Trophoblast cell (in vitro differentiated cells and primary cell): Measurements from ENCODE around the gene CTIF.

ENCODE experiments used
- DNase-seq, 2 donors: peaks; one replicate each; pipeline ENCODE4 v3.0.0-alpha.2; 2016
- H2AFZ ChIP-seq: 2 replicates; pipeline ENCODE4 v1.6.1; 2013; ENCODE audit warnings: low read length, moderate library complexity, mild to moderate bottlenecking; ENCODE audit not compliant: insufficient read depth, poor library complexity
- H2AK5ac ChIP-seq: 2 replicates; pipeline ENCODE4 v1.6.1; 2013; ENCODE audit warnings: mild to moderate bottlenecking, low read length
- H2BK120ac ChIP-seq: 2 replicates; pipeline ENCODE4 v1.6.1; 2013; ENCODE audit warnings: low read length, mild to moderate bottlenecking, moderate library complexity; ENCODE audit not compliant: insufficient read depth, poor library complexity
- H2BK12ac ChIP-seq: 2 replicates; pipeline ENCODE4 v1.6.1; 2013; ENCODE audit warnings: mild to moderate bottlenecking, low read length, moderate library complexity
- H2BK5ac ChIP-seq: 2 replicates; pipeline ENCODE4 v1.6.1; 2013; ENCODE audit warnings: low read length, low read depth, moderate library complexity, mild to moderate bottlenecking; ENCODE audit not compliant: poor library complexity
- H3K14ac ChIP-seq: 2 replicates; pipeline ENCODE4 v1.6.1; 2013; ENCODE audit warnings: mild to moderate bottlenecking, low read length
- H3K18ac ChIP-seq: 2 replicates; pipeline ENCODE4 v1.6.1; 2013; ENCODE audit warnings: mild to moderate bottlenecking, low read length
- H3K23ac ChIP-seq: 2 replicates; pipeline ENCODE4 v1.6.1; 2013; ENCODE audit warnings: low read length
- H3K27ac ChIP-seq: 2 replicates; pipeline ENCODE4 v1.5.1; 2013; ENCODE audit warnings: low read depth, mild to moderate bottlenecking, inconsistent platforms, low read length, moderate library complexity
- H3K27me3 ChIP-seq: 2 replicates; pipeline ENCODE4 v1.6.1; 2013; ENCODE audit warnings: inconsistent platforms, mild to moderate bottlenecking, low read length, moderate library complexity; ENCODE audit not compliant: insufficient read depth
- H3K36me3 ChIP-seq, 2 experiments: 1 replicate in 1 of 2; 2 replicates in 1 of 2; pipeline ENCODE4 v1.6.1; 2013; ENCODE audit warnings: low read length in 2 of 2, mild to moderate bottlenecking in 2 of 2, moderate library complexity in 1 of 2; ENCODE audit not compliant: insufficient read depth in 2 of 2, control insufficient read depth in 1 of 2
- H3K4ac ChIP-seq: 2 replicates; pipeline ENCODE4 v1.6.1; 2013; ENCODE audit warnings: low read depth, mild to moderate bottlenecking, low read length, moderate library complexity
- H3K4me1 ChIP-seq, 2 experiments: 1 replicate in 1 of 2; 2 replicates in 1 of 2; pipeline ENCODE4 v1.6.1; 2013; ENCODE audit warnings: low read length in 2 of 2, mild to moderate bottlenecking in 2 of 2, moderate library complexity in 1 of 2; ENCODE audit not compliant: insufficient read depth in 2 of 2, control insufficient read depth in 1 of 2
- H3K4me2 ChIP-seq: 2 replicates; pipeline ENCODE4 v1.6.1; 2013; ENCODE audit warnings: inconsistent platforms, mild to moderate bottlenecking, low read length, moderate library complexity
- H3K4me3 ChIP-seq: 2 replicates; pipeline ENCODE4 v1.5.1; 2013; ENCODE audit warnings: mild to moderate bottlenecking, low read depth, low read length, inconsistent platforms
- H3K79me1 ChIP-seq: one replicate; pipeline ENCODE4 v1.6.1; 2013; ENCODE audit warnings: low read length
- H3K79me2 ChIP-seq: 2 replicates; pipeline ENCODE4 v1.6.1; 2013; ENCODE audit warnings: low read length, mild to moderate bottlenecking; ENCODE audit not compliant: control insufficient read depth, insufficient read depth, poor library complexity
- H3K9ac ChIP-seq: 2 replicates; pipeline ENCODE4 v1.6.1; 2013; ENCODE audit warnings: mild to moderate bottlenecking, low read length
- H3K9me3 ChIP-seq: 2 replicates; pipeline ENCODE4 v1.6.1; 2013; ENCODE audit warnings: low read depth, mild to moderate bottlenecking, control low read depth, inconsistent platforms, low read length; ENCODE audit not compliant: insufficient read depth
- H4K12ac ChIP-seq: 2 replicates; pipeline ENCODE4 v1.6.1; 2013; ENCODE audit warnings: low read depth, mild to moderate bottlenecking, low read length, moderate library complexity
- H4K8ac ChIP-seq: 2 replicates; pipeline ENCODE4 v1.6.1; 2013; ENCODE audit warnings: low read depth, mild to moderate bottlenecking, low read length, moderate library complexity
- H4K91ac ChIP-seq: one replicate; pipeline ENCODE4 v1.6.1; 2013; ENCODE audit warnings: low read depth, mild to moderate bottlenecking, low read length, moderate library complexity
- WGBS: extraction: QIAGEN DNeasy Blood & Tissue Kit; methylation state at CpG from one replicate; pipeline ENCODE4 v1.1.7; 2013; ENCODE audit warnings: missing lambda C conversion rate; ENCODE audit not compliant: insufficient read length, insufficient coverage; ENCODE audit errors: extremely low coverage; 5-methylcytosine and 5-hydroxymethylcytosine counted together

Gene CTIF

DNA sequence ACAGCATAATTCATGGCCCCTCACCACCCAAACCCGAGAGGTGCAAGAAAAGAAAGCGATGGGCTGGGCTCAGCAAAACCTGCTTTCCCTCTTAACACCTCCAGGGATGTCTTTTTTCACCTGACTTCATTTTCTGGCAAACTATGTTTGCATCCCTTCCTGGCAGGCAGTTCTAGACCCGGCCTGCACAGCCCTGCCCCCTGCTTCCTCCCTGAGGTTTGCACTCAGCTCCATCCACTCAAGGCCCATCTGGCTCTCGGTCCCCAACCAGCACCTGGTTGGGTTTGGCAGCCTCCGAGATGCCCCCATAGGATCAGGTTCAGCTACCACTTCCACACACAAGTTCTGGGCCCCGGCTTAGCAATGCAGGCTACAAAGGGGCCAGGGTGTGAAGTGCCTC is 226.2 kb downstream of the CTIF start:
- Histone ChIP-seq H3K36me3 (peaks cover 14 to 22% of the 10 kb centered on the region in 2 experiments), H4K12ac (no peak overlapping the region), H3K4me3 (no peak overlapping the region), H2BK5ac (no peak overlapping the region), H4K8ac (no peak overlapping the region), H3K9ac (no peak overlapping the region), H2AFZ (no peak overlapping the region), H3K79me2 (no peaks in the 10 kb centered on the region), H4K91ac (no peak overlapping the region), H3K79me1 (peaks cover 4% of the 10 kb centered on the region), H3K4ac (no peak overlapping the region), H3K27me3 (no peaks in the 10 kb centered on the region), H3K14ac (no peak overlapping the region), H3K4me2 (no peak overlapping the region), H3K23ac (no peak overlapping the region), H3K4me1 (peaks cover 8 to 12% of the 10 kb centered on the region in 2 experiments), H2BK12ac (no peak overlapping the region), H2AK5ac (no peak overlapping the region), H3K27ac (no peak overlapping the region), H3K18ac (no peak overlapping the region), H2BK120ac (no peak overlapping the region), H3K9me3 (peaks cover 3% of the 10 kb centered on the region)
- no CpG with 5 or more reads among the region's 6 CpGs for WGBS
- no peak for DNase-seq

DNA sequence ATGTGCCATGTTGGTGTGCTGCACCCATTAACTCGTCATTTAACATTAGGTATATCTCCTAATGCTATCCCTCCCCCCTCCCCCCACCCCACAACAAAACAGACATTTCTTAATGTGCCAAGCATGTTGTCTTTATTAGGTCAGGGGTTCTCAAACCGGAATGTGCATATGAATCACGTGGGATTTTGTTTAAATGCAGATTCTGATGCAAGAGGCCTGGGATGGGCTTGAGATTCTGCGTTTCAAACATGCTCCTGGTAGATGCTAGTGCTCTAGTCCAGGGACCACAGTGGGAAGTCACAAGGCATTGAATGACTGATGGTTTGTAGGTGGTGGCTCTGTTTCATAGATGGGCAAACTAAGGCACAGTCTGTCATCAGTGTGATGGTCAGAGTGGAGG is 227.2 kb downstream of the CTIF start:
- Histone ChIP-seq H3K36me3 (peaks cover 14 to 26% of the 10 kb centered on the region in 2 experiments), H2BK5ac (no peak overlapping the region), H2AFZ (no peak overlapping the region), H2AK5ac (no peak overlapping the region), H4K91ac (no peak overlapping the region), H3K4me2 (no peak overlapping the region), H3K27me3 (no peaks in the 10 kb centered on the region), H3K9ac (no peak overlapping the region), H3K79me2 (no peaks in the 10 kb centered on the region), H3K4ac (no peak overlapping the region), H3K9me3 (peaks cover 3% of the 10 kb centered on the region), H3K4me1 (peaks cover 8 to 12% of the 10 kb centered on the region in 2 experiments), H3K27ac (no peak overlapping the region), H3K23ac (no peak overlapping the region), H3K4me3 (no peak overlapping the region), H3K18ac (no peak overlapping the region), H2BK12ac (no peak overlapping the region), H4K12ac (no peak overlapping the region), H3K14ac (no peak overlapping the region), H3K79me1 (peaks cover 4% of the 10 kb centered on the region), H2BK120ac (no peak overlapping the region), H4K8ac (no peak overlapping the region)
- no CpG with 5 or more reads among the region's 4 CpGs for WGBS
- no peak for DNase-seq

DNA sequence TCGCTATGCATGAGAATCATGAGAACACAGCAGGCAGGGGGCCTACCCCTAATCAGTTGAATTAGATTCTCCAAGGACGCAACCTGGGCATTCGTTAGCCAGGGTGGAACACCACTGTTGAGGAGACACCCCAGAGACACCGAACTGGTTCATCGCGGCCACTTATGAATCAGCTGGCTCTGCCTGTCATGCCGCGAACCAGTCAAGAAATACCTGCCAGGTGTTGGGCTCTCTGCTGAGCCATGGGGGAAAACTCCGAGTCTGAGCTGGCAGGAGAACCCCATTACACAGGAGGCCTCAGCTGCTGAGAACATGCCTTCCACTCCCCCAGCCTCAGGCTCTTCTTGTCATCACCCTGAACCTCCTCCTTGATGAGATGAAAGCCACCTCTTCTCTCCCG is 227.7 kb downstream of the CTIF start:
- H3K14ac ChIP-seq: no peak overlapping the region
- H3K4ac ChIP-seq: no peak overlapping the region
- H3K4me3 ChIP-seq: no peak overlapping the region
- peaks cover 9 to 22% of the 10 kb centered on the region in 2 experiments for H3K36me3 ChIP-seq
- DNase-seq: no peak
- H2AK5ac ChIP-seq: peak overlapping the region; percentile 55
- no peaks in the 10 kb centered on the region for H3K27me3 ChIP-seq
- H3K4me2 ChIP-seq: no peak overlapping the region
- no peak overlapping the region for H2BK120ac ChIP-seq
- H3K27ac ChIP-seq: no peak overlapping the region
- H3K9ac ChIP-seq: no peak overlapping the region
- peak overlapping the region; percentile 27 for H2BK12ac ChIP-seq
- H2BK5ac ChIP-seq: no peak overlapping the region
- H4K12ac ChIP-seq: no peak overlapping the region
- H3K79me1 ChIP-seq: peaks cover 5% of the 10 kb centered on the region
- peaks cover 11 to 14% of the 10 kb centered on the region in 2 experiments for H3K4me1 ChIP-seq
- no peak overlapping the region for H2AFZ ChIP-seq
- H3K9me3 ChIP-seq: no peaks in the 10 kb centered on the region
- H4K91ac ChIP-seq: peak overlapping the region; percentile 18
- H4K8ac ChIP-seq: peak overlapping the region; percentile 7
- no peak overlapping the region for H3K18ac ChIP-seq
- no CpG with 5 or more reads among the region's 10 CpGs for WGBS
- H3K79me2 ChIP-seq: no peaks in the 10 kb centered on the region
- no peak overlapping the region for H3K23ac ChIP-seq

DNA sequence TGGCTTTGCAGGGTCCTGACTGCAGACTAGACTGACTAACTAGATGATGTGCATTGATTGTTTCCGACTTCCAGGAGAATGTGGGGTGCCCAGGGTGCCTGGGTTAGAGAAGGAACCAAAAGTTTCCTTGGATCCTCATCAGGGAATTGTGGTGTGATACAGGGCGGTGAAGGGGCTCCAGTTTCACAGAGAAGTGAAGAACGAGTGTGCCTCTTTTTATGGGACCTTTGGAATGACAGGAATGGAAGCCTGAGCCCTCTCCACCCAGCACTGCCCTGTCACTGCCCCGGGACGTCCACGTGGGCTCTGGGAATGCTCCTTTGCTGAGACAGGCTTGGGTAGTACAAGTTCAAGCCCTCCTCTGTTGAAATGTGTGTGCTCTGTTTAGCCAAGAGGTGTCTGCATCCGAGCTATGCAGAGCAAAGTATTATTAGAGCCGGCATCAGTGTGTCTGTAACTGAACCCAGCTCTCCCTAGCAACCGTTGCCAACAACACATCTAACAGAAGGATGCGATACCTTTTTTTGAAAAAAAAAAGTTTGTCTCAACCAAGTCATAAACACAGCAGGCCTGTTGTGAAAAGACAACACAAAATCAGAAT is 228.4 kb downstream of the CTIF start:
- no peak overlapping the region for H2AFZ ChIP-seq
- no peak overlapping the region for H2AK5ac ChIP-seq
- H3K23ac ChIP-seq: no peak overlapping the region
- peak; percentile 70 to 84 for DNase-seq
- H4K12ac ChIP-seq: no peak overlapping the region
- no peaks in the 10 kb centered on the region for H3K9me3 ChIP-seq
- peak overlapping the region; percentile 2 for H3K4me2 ChIP-seq
- peaks cover 7 to 15% of the 10 kb centered on the region in 2 experiments for H3K36me3 ChIP-seq
- peak overlapping the region; percentile 27 for H2BK12ac ChIP-seq
- H3K14ac ChIP-seq: no peak overlapping the region
- WGBS: no CpG with 5 or more reads among the region's 10 CpGs
- H3K27ac ChIP-seq: no peak overlapping the region
- H3K79me1 ChIP-seq: peaks cover 7% of the 10 kb centered on the region
- H3K4ac ChIP-seq: no peak overlapping the region
- H2BK120ac ChIP-seq: no peak overlapping the region
- H3K18ac ChIP-seq: no peak overlapping the region
- no peak overlapping the region for H4K91ac ChIP-seq
- H3K27me3 ChIP-seq: no peaks in the 10 kb centered on the region
- H3K79me2 ChIP-seq: no peaks in the 10 kb centered on the region
- H3K4me1 ChIP-seq: peaks cover 12 to 18% of the 10 kb centered on the region in 2 experiments
- no peak overlapping the region for H3K9ac ChIP-seq
- H4K8ac ChIP-seq: no peak overlapping the region
- no peak overlapping the region for H3K4me3 ChIP-seq
- no peak overlapping the region for H2BK5ac ChIP-seq
